Neural cell (in vitro differentiated cells): ENCODE results near the gene PLCL1. TPM values are rescaled to one million over a fixed set of nuclear protein-coding genes. Genes with fewer than 3 reads are reported as not detected.

ENCODE experiments used
- H2AFZ ChIP-seq: fragments of 200-600, 300-800 bp; sonication (generic), shearing (Covaris generic); 2 replicates; pipeline ENCODE4 v1.6.0; 2014; ENCODE audit warnings: low read depth, mild to moderate bottlenecking, antibody characterized with exemption, low read length, moderate library complexity
- H3F3A ChIP-seq: fragments of 200-600 bp; shearing (Covaris generic); 2 replicates; pipeline ENCODE4 v1.6.1; 2016; ENCODE audit warnings: mild to moderate bottlenecking, moderate library complexity, mixed read lengths, antibody characterized with exemption, low read length; ENCODE audit not compliant: insufficient read depth, poor library complexity, severe bottlenecking
- H3K27ac ChIP-seq: fragments of 200-600, 300-800 bp; sonication (generic), shearing (Covaris generic); 2 replicates; pipeline ENCODE4 v1.5.1; 2014; ENCODE audit warnings: mild to moderate bottlenecking, low read length, moderate library complexity
- H3K27me3 ChIP-seq: fragments of 300-800, 200-600 bp; sonication (generic), shearing (Covaris generic); 2 replicates; pipeline ENCODE4 v1.6.0; 2014; ENCODE audit warnings: mild to moderate bottlenecking, low read depth, low read length, moderate library complexity; ENCODE audit not compliant: insufficient read depth
- H3K36me3 ChIP-seq: fragments of 300-800, 200-600 bp; sonication (generic), shearing (Covaris generic); 2 replicates; pipeline ENCODE4 v1.5.1; 2014; ENCODE audit warnings: mild to moderate bottlenecking, antibody characterized with exemption, low read length, moderate library complexity; ENCODE audit not compliant: insufficient read depth
- H3K4me2 ChIP-seq: fragments of 300-800, 200-600 bp; sonication (generic), shearing (Covaris generic); 2 replicates; pipeline ENCODE4 v1.6.0; 2014; ENCODE audit warnings: mild to moderate bottlenecking, low read length
- H3K4me3 ChIP-seq: fragments of 300-800, 200-600 bp; sonication (generic), shearing (Covaris generic); 2 replicates; pipeline ENCODE4 v1.5.1; 2014; ENCODE audit warnings: mild to moderate bottlenecking, low read length, moderate library complexity
- H3K79me2 ChIP-seq: fragments of 200-600 bp; shearing (Covaris generic); replicated peaks from 2 replicates; pipeline ENCODE4 v1.6.0; 2014; ENCODE audit warnings: mild to moderate bottlenecking, low read length, moderate library complexity; ENCODE audit not compliant: insufficient read depth
- H3K9ac ChIP-seq: fragments of 300-800, 200-600 bp; sonication (generic), shearing (Covaris generic); 2 replicates; pipeline ENCODE4 v1.6.1; 2016; ENCODE audit warnings: mild to moderate bottlenecking, low read length, mixed read lengths
- H3K9me2 ChIP-seq: fragments of 200-600 bp; shearing (Covaris generic); 2 replicates; pipeline ENCODE4 v1.6.1; 2016; ENCODE audit warnings: mild to moderate bottlenecking, low read length, mixed read lengths; ENCODE audit not compliant: insufficient read depth
- H3K9me3 ChIP-seq: fragments of 200-600, 300-800 bp; sonication (generic), shearing (Covaris generic); 2 replicates; pipeline ENCODE4 v1.6.1; 2016; ENCODE audit warnings: mild to moderate bottlenecking, mixed run types, low read length, moderate library complexity, mixed read lengths
- H4K20me1 ChIP-seq: fragments of 200-600 bp; shearing (Covaris generic); 2 replicates; pipeline ENCODE4 v1.6.1; 2016; ENCODE audit warnings: mild to moderate bottlenecking, mixed run types; ENCODE audit not compliant: insufficient read depth
- EP300 ChIP-seq: fragments of 450-650 bp; conservative IDR thresholded peaks from 2 replicates; pipeline ENCODE4 v1.6.1; 2014; ENCODE audit warnings: antibody characterized with exemption, mild to moderate bottlenecking, moderate library complexity; ENCODE audit not compliant: poor library complexity, severe bottlenecking
- EZH2 ChIP-seq: fragments of 200-600, 300-800 bp; shearing (Covaris generic), sonication (generic); IDR thresholded peaks from 2 replicates; pipeline ENCODE4 v1.6.1; 2014; ENCODE audit warnings: antibody characterized with exemption, low read length, borderline replicate concordance, mild to moderate bottlenecking; ENCODE audit not compliant: insufficient read depth, poor library complexity, severe bottlenecking
- MXI1 ChIP-seq: fragments of 450-650 bp; conservative IDR thresholded peaks from 2 replicates; pipeline ENCODE4 v1.6.1; 2014; ENCODE audit warnings: antibody characterized with exemption, mild to moderate bottlenecking; ENCODE audit not compliant: poor library complexity, severe bottlenecking
- POLR2AphosphoS5 ChIP-seq: IDR thresholded peaks from 2 replicates; pipeline ENCODE4 v1.6.1; 2012
- RAD21 ChIP-seq: fragments of 450-650 bp; conservative IDR thresholded peaks from 2 replicates; pipeline ENCODE4 v1.6.1; 2014; ENCODE audit warnings: antibody characterized with exemption, mild to moderate bottlenecking, moderate library complexity
- SMC3 ChIP-seq: fragments of 450-650 bp; conservative IDR thresholded peaks from 2 replicates; pipeline ENCODE4 v1.6.1; 2014; ENCODE audit warnings: antibody characterized with exemption, mild to moderate bottlenecking, moderate library complexity; ENCODE audit not compliant: poor library complexity
- TAF1 ChIP-seq: IDR thresholded peaks from 2 replicates; pipeline ENCODE4 v1.6.1; 2012; ENCODE audit warnings: low read depth
- polyA plus RNA-seq: library from polyadenylated mRNA; depleted of rRNA; stranded (reverse); fragments of >200 nt; gene quantifications from 2 replicates; pipeline ENCODE4 v1.2.3, GENCODE V29; 2014
- TF ChIP-seq, protein P1 (sequence below): fragments of 450-650 bp; IDR thresholded peaks from 2 replicates; pipeline ENCODE4 v1.5.1; 2014; ENCODE audit warnings: antibody characterized with exemption, mild to moderate bottlenecking, moderate library complexity; ENCODE audit not compliant: poor library complexity, severe bottlenecking
- TF ChIP-seq, protein P2 (sequence below): IDR thresholded peaks from 2 replicates; pipeline ENCODE4 v1.6.1; 2012; ENCODE audit warnings: borderline replicate concordance

PLCL1 gene
- polyA plus RNA-seq, 1 donor from 2014 or later, result 6.8 TPM

DNA sequence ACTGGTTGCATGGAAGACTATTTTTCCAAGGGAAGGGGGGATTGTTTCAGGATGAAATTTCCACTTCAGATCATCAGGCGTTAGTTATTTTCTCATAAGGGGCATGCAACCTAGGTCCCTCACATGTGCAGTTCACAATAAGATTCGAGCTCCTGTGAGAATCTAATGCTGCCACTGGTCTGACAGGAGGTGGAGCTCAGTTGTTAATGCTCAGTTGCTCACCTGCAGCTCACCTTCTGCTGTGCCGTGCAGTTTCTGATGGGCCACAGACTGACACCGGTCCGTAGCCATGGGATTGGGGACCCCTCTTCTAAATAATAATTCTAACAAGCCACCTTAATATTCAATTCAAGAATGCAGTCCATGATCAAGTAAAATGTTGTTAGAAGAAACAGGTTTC, 34.9 kb downstream of the PLCL1 start:
- H3K9me2 ChIP-seq, result no peaks in the 10 kb centered on the region
- no peak overlapping the region for H2AFZ ChIP-seq
- no peak overlapping the region for H3K4me2 ChIP-seq
- TF ChIP-seq TAF1 (no peak), EP300 (no peak)
- TF ChIP-seq, protein P1, sequence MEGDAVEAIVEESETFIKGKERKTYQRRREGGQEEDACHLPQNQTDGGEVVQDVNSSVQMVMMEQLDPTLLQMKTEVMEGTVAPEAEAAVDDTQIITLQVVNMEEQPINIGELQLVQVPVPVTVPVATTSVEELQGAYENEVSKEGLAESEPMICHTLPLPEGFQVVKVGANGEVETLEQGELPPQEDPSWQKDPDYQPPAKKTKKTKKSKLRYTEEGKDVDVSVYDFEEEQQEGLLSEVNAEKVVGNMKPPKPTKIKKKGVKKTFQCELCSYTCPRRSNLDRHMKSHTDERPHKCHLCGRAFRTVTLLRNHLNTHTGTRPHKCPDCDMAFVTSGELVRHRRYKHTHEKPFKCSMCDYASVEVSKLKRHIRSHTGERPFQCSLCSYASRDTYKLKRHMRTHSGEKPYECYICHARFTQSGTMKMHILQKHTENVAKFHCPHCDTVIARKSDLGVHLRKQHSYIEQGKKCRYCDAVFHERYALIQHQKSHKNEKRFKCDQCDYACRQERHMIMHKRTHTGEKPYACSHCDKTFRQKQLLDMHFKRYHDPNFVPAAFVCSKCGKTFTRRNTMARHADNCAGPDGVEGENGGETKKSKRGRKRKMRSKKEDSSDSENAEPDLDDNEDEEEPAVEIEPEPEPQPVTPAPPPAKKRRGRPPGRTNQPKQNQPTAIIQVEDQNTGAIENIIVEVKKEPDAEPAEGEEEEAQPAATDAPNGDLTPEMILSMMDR, result no peak
- H3K79me2 ChIP-seq, result no peaks in the 10 kb centered on the region
- no peaks in the 10 kb centered on the region for H3K9me3 ChIP-seq
- H3F3A ChIP-seq, result no peaks in the 10 kb centered on the region
- no peak overlapping the region for H3K27ac ChIP-seq
- H3K27me3 ChIP-seq, result no peaks in the 10 kb centered on the region
- no peak overlapping the region for H3K4me3 ChIP-seq
- H3K36me3 ChIP-seq, result no peaks in the 10 kb centered on the region
- H3K9ac ChIP-seq, result no peak overlapping the region
- H4K20me1 ChIP-seq, result no peaks in the 10 kb centered on the region

DNA sequence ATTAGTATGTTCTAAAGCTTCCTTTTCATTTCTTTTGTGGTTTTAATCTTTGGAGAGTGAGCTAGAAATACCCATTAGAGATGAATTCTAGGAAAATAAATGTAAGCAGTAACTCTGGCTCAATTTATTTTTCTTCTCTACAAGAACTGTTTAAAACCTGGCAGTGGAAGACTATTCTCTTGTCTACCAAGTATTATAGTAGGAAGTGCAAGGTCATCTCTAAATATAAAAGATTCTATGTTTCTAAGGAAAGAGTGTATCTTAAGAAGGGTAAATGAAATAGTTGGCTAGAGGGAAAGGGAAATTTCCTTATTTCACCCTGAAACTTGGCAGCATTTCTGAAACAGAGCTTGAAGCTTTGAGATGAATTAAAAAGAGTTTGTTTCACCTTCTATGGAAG, 35.5 kb downstream of the PLCL1 start:
- Histone ChIP-seq H3F3A (no peaks in the 10 kb centered on the region), H3K4me2 (no peak overlapping the region), H3K4me3 (no peak overlapping the region), H3K9ac (no peak overlapping the region), H3K9me3 (no peaks in the 10 kb centered on the region), H2AFZ (no peak overlapping the region), H3K27ac (no peak overlapping the region), H4K20me1 (no peaks in the 10 kb centered on the region), H3K27me3 (no peaks in the 10 kb centered on the region), H3K79me2 (no peaks in the 10 kb centered on the region), H3K36me3 (no peaks in the 10 kb centered on the region), H3K9me2 (no peaks in the 10 kb centered on the region)
- no peak for TF ChIP-seq RAD21
- no peak for TF ChIP-seq EP300
- TF ChIP-seq EZH2, result no peak
- no peak for TF ChIP-seq SMC3

DNA sequence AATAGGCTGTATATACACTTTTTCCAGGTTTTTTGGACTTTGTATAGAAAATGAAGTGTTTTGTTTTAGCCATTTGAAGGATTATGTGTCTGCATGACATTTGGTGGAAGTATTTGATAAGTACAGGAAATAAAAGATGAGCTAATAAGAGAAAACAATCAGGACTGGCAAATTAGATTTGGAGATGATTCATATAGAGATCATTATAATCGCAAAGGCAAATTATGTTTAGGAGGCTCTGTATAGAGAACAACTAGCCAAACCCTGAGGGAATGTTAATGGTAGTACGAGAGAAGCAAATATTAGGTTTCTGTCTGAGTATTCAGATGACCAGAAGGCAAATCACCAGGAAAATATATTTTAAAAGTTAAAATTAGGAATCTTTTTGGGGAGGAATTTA, 41.7 kb downstream of the PLCL1 start:
- Histone ChIP-seq H2AFZ (no peak overlapping the region), H3K9me2 (no peaks in the 10 kb centered on the region), H3K79me2 (no peaks in the 10 kb centered on the region), H3F3A (no peaks in the 10 kb centered on the region), H3K27ac (no peak overlapping the region), H3K4me2 (no peak overlapping the region), H3K9ac (no peak overlapping the region), H3K4me3 (no peak overlapping the region), H3K27me3 (no peaks in the 10 kb centered on the region), H3K9me3 (no peaks in the 10 kb centered on the region), H4K20me1 (no peaks in the 10 kb centered on the region), H3K36me3 (no peaks in the 10 kb centered on the region)
- no peak for TF ChIP-seq EZH2
- no peak for TF ChIP-seq EP300
- no peak for TF ChIP-seq SMC3
- TF ChIP-seq POLR2AphosphoS5, result no peak
- TF ChIP-seq, protein P1, result no peak
- TF ChIP-seq RAD21, result no peak
- no peak for TF ChIP-seq TAF1
- TF ChIP-seq MXI1, result no peak
- TF ChIP-seq, protein P2, sequence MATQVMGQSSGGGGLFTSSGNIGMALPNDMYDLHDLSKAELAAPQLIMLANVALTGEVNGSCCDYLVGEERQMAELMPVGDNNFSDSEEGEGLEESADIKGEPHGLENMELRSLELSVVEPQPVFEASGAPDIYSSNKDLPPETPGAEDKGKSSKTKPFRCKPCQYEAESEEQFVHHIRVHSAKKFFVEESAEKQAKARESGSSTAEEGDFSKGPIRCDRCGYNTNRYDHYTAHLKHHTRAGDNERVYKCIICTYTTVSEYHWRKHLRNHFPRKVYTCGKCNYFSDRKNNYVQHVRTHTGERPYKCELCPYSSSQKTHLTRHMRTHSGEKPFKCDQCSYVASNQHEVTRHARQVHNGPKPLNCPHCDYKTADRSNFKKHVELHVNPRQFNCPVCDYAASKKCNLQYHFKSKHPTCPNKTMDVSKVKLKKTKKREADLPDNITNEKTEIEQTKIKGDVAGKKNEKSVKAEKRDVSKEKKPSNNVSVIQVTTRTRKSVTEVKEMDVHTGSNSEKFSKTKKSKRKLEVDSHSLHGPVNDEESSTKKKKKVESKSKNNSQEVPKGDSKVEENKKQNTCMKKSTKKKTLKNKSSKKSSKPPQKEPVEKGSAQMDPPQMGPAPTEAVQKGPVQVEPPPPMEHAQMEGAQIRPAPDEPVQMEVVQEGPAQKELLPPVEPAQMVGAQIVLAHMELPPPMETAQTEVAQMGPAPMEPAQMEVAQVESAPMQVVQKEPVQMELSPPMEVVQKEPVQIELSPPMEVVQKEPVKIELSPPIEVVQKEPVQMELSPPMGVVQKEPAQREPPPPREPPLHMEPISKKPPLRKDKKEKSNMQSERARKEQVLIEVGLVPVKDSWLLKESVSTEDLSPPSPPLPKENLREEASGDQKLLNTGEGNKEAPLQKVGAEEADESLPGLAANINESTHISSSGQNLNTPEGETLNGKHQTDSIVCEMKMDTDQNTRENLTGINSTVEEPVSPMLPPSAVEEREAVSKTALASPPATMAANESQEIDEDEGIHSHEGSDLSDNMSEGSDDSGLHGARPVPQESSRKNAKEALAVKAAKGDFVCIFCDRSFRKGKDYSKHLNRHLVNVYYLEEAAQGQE, result no peak
